HG02938 (cell line): ENCODE results near the gene SAA1.
A peak's percentile ranks its signal among the peaks of the same experiment; 100 is the strongest.
"Not testable (repeated sequence)": the region's sequence is repeated elsewhere in the genome, so short reads cannot be mapped to it uniquely, and the experiment has no call there.

ENCODE experiments used
- ATAC-seq: cut with Tn5 transposase; IDR thresholded peaks from one replicate; pipeline ENCODE4 v1.9.1; 2021; ENCODE audit warnings: mild to moderate bottlenecking, moderate library complexity; ENCODE audit not compliant: unreplicated experiment

The SAA1 gene

GRCh38 chr11:18254781-18255361 is 11.2 kb upstream of the SAA1 start:
- no peak for ATAC-seq

GRCh38 chr11:18259259-18259658 is 6.8 kb upstream of the SAA1 start:
- ATAC-seq: no peak

GRCh38 chr11:18261721-18262120 is 4.3 kb upstream of the SAA1 start:
- no peak for ATAC-seq

- ATAC-seq: not testable (repeated sequence)
Observed at GRCh38 chr11:18262681-18263350, 3.2 kb upstream of the SAA1 start.

- ATAC-seq: no peak
Observed at GRCh38 chr11:18264035-18264434, 2.0 kb upstream of the SAA1 start.

GRCh38 chr11:18264677-18265555 is 1.1 kb upstream of the SAA1 start:
- no peak for ATAC-seq

GRCh38 chr11:18267335-18268133 is 1.5 kb downstream of the SAA1 start:
- ATAC-seq: peak; percentile 61

GRCh38 chr11:18269252-18269651 is 3.2 kb downstream of the SAA1 start:
- ATAC-seq: not testable (repeated sequence)

- ATAC-seq: no peak
Observed at GRCh38 chr11:18270102-18270501, 4.0 kb downstream of the SAA1 start.

- no peak for ATAC-seq
Observed at GRCh38 chr11:18271206-18271605, 5.1 kb downstream of the SAA1 start.

- ATAC-seq: no peak
Observed at GRCh38 chr11:18277565-18278271, 11.7 kb downstream of the SAA1 start.

GRCh38 chr11:18280438-18281045 is 14.5 kb downstream of the SAA1 start:
- ATAC-seq: peak; percentile 92

- no peak for ATAC-seq
Observed at GRCh38 chr11:18282626-18283025, 16.6 kb downstream of the SAA1 start.

- no peak for ATAC-seq
Observed at GRCh38 chr11:18285841-18286240, 19.8 kb downstream of the SAA1 start.

GRCh38 chr11:18288911-18289310 is 22.8 kb downstream of the SAA1 start:
- no peak for ATAC-seq

GRCh38 chr11:18294862-18295261 is 28.8 kb downstream of the SAA1 start:
- no peak for ATAC-seq

- ATAC-seq: no peak
Observed at GRCh38 chr11:18295316-18295715, 29.3 kb downstream of the SAA1 start.

GRCh38 chr11:18299721-18300120 is 33.7 kb downstream of the SAA1 start:
- ATAC-seq: no peak

GRCh38 chr11:18304745-18305144 is 38.7 kb downstream of the SAA1 start:
- ATAC-seq: no peak
